Endothelial cell of umbilical vein (primary cell): ENCODE results near the gene B4GALT7. TPM values are rescaled to one million over a fixed set of nuclear protein-coding genes. Genes with fewer than 3 reads are reported as not detected.

ENCODE experiments used
- BruUV-seq: library from RNA; stranded (reverse); fragments of 400-500 nt; replicated peaks from 2 replicates; lab custom pipeline; 2021; lab: Mats Ljungman, UMichigan
- CTCF ChIA-PET: fragments of 300-600, 350-600 bp; sonication (Branson Sonifier 250); formaldehyde crosslinking; loops from one replicate; lab custom pipeline; 2021; ENCODE audit warnings: antibody characterized with exemption, inconsistent platforms; lab: Charles Lee
- POLR2A ChIA-PET: fragments of 300-600, 350-600 bp; sonication (Branson Sonifier 250); formaldehyde crosslinking; loops from one replicate; lab custom pipeline; 2021; ENCODE audit warnings: antibody characterized with exemption, inconsistent platforms; lab: Charles Lee
- DNase-seq: peaks from one replicate; pipeline ENCODE4 v3.0.0-alpha.2; 2011; ENCODE audit warnings: low read depth, low spot score
- FAIRE-seq: peaks from 2 replicates; lab custom pipeline; 2011; peaks lifted over from hg19 to GRCh38; lab: Jason Lieb, UNC
- H2AFZ ChIP-seq: 2 replicates; pipeline ENCODE4 v1.6.0; 2012; ENCODE audit warnings: low read depth, low read length, control low read depth, inconsistent platforms
- H3K27ac ChIP-seq: 2 replicates; pipeline ENCODE4 v1.5.1; 2011; ENCODE audit warnings: low read depth, mild to moderate bottlenecking, control low read depth, low read length, moderate library complexity; ENCODE audit not compliant: insufficient read depth
- H3K27me3 ChIP-seq, 2 experiments: 2 replicates each; pipeline versions ENCODE4 v1.6.0 to v1.6.1; 2011; ENCODE audit warnings: low read length in 2 of 2, mixed read lengths in 1 of 2; ENCODE audit not compliant: control insufficient read depth in 2 of 2, insufficient read depth in 2 of 2
- H3K36me3 ChIP-seq, 2 experiments: 2 replicates in 1 of 2; 3 replicates in 1 of 2; pipeline ENCODE4 v1.5.1; 2011; ENCODE audit warnings: low read length in 2 of 2, mild to moderate bottlenecking in 1 of 2, moderate library complexity in 1 of 2; ENCODE audit not compliant: control insufficient read depth in 2 of 2, insufficient read depth in 2 of 2; ENCODE audit errors: extremely low read depth in 1 of 2
- H3K4me1 ChIP-seq: 3 replicates; pipeline ENCODE4 v1.5.1; 2011; ENCODE audit warnings: mild to moderate bottlenecking, low read length; ENCODE audit not compliant: control insufficient read depth, insufficient read depth; ENCODE audit errors: extremely low read depth
- H3K4me2 ChIP-seq: 2 replicates; pipeline ENCODE4 v1.6.1; 2011; ENCODE audit warnings: low read length, control low read depth, mixed read lengths; ENCODE audit not compliant: insufficient read depth
- H3K4me3 ChIP-seq, 3 experiments: fragments of 200-600 bp in 1 of 3; sonication (generic), shearing (Covaris generic) in 1 of 3; replicated peaks in 1 of 3; 2 replicates each; pipeline ENCODE4 v1.5.1; 2011 to 2016; ENCODE audit warnings: control low read depth in 3 of 3, low read length in 3 of 3, mild to moderate bottlenecking in 2 of 3, inconsistent platforms in 1 of 3, low read depth in 1 of 3, moderate library complexity in 1 of 3; ENCODE audit not compliant: insufficient read depth in 1 of 3
- H3K79me2 ChIP-seq: 2 replicates; pipeline ENCODE4 v1.6.0; 2012; ENCODE audit warnings: low read length, inconsistent platforms; ENCODE audit not compliant: control insufficient read depth, insufficient read depth
- H3K9ac ChIP-seq: replicated peaks from 2 replicates; pipeline ENCODE3; 2011; ENCODE audit warnings: low read length, control low read depth; ENCODE audit not compliant: insufficient read depth; ENCODE audit errors: extremely low read depth
- H3K9me1 ChIP-seq: replicated peaks from 3 replicates; pipeline ENCODE4 v1.6.0; 2011; ENCODE audit warnings: mild to moderate bottlenecking, low read length; ENCODE audit not compliant: control insufficient read depth, insufficient read depth; ENCODE audit errors: extremely low read depth
- H3K9me3 ChIP-seq: replicated peaks from 2 replicates; pipeline ENCODE4 v1.5.1; 2012; ENCODE audit warnings: low read length, inconsistent platforms; ENCODE audit not compliant: control insufficient read depth, insufficient read depth
- H4K20me1 ChIP-seq: replicated peaks from 2 replicates; pipeline ENCODE3; 2011; ENCODE audit warnings: mild to moderate bottlenecking, low read length; ENCODE audit not compliant: control insufficient read depth, insufficient read depth; ENCODE audit errors: extremely low read depth
- EZH2 ChIP-seq: IDR thresholded peaks from 2 replicates; pipeline ENCODE4 v1.6.1; 2012; ENCODE audit warnings: borderline replicate concordance, low read depth, mild to moderate bottlenecking, moderate library complexity, low read length, inconsistent platforms; ENCODE audit not compliant: severe bottlenecking
- JUN ChIP-seq: IDR thresholded peaks from 2 replicates; pipeline ENCODE4 v1.6.1; 2011; ENCODE audit warnings: borderline replicate concordance, low read depth; ENCODE audit not compliant: insufficient read length, insufficient read depth
- MYC ChIP-seq: IDR thresholded peaks from one replicate; pipeline ENCODE4 v1.6.1; 2011; ENCODE audit warnings: mild to moderate bottlenecking, low read depth, low read length
- POLR2A ChIP-seq: IDR thresholded peaks from 2 replicates; pipeline ENCODE4 v1.6.1; 2012; ENCODE audit warnings: low read depth, mild to moderate bottlenecking, control low read depth, low read length
- POLR2AphosphoS5 ChIP-seq: IDR thresholded peaks from 2 replicates; pipeline ENCODE4 v1.6.1; 2012; ENCODE audit warnings: low read depth, mild to moderate bottlenecking, control low read depth, low read length, moderate library complexity; ENCODE audit not compliant: insufficient read depth
- dilution Hi-C: fragments of 300-500 bp; cut with MboI; formaldehyde crosslinking; loops from one replicate; pipeline ENCODE4 v1.15.0; 2019; ENCODE audit warnings: low sequenced_read_pairs; ENCODE audit not compliant: extremely low pct_ligation_motif_present
- intact Hi-C: fragments of 100-400 bp; cut with micrococcal nuclease; formaldehyde crosslinking; loops from one replicate; pipeline ENCODE4 v1.10.0; 2022
- polyA plus RNA-seq, 4 experiments: library from polyadenylated mRNA; depleted of rRNA in 3 of 4; stranded (reverse) in 3 of 4; unstranded in 1 of 4; fragments of >200 nt; gene quantifications; 2 replicates each; pipeline versions ENCODE4 v1.2.1 to v1.2.3, GENCODE V29; 2011 to 2012; ENCODE audit warnings: missing spikeins in 1 of 4
- total RNA-seq: library from RNA; stranded (reverse); gene quantifications from 2 replicates; pipeline ENCODE4 v1.2.3, GENCODE V29; 2021
- TF ChIP-seq, protein P1 (sequence below), 2 donors: IDR thresholded peaks; 1 replicate in 1 of 2; 2 replicates in 1 of 2; pipeline ENCODE4 v1.5.1; 2011; ENCODE audit warnings: low read length in 2 of 2, mild to moderate bottlenecking in 2 of 2, moderate library complexity in 2 of 2, control low read depth in 1 of 2, inconsistent platforms in 1 of 2, low read depth in 1 of 2; ENCODE audit not compliant: insufficient read depth in 1 of 2; ENCODE audit errors: extremely low read depth in 1 of 2
- TF ChIP-seq, protein P2 (sequence below): IDR thresholded peaks from 2 replicates; pipeline ENCODE4 v1.6.1; 2011; ENCODE audit not compliant: insufficient read depth, insufficient read length

The B4GALT7 gene
- total and polyA plus RNA-seq, 2 donors (not counting 3 experiments of a cell fraction or from before 2014, with no cell fraction given) = 35.1 to 78.9 TPM

DNA sequence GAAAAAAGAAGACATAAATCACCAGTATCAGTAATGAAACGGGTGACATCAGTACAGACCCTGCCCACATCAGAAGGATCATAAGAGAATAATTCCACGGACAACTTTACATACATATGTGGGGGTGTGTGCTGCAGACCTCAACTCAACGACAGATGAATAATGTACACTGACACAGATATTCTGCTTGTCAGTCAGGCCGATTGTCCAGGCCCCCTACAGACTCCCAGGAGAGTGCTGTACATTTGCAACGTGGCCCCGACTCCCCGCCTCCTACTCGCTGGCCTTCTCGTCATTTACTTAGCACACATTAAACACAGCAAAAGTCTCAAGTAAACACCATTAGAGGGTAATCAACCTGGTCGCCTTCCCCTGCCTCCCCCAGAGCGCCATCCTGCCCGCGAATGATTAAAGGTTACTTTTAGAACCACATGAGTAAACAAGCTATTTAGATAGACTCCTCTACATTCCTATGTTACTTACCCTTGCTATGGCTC lies 11.5 kb upstream of the B4GALT7 start:
- peak; percentile 52 for TF ChIP-seq EZH2
- TF ChIP-seq, protein P1, sequence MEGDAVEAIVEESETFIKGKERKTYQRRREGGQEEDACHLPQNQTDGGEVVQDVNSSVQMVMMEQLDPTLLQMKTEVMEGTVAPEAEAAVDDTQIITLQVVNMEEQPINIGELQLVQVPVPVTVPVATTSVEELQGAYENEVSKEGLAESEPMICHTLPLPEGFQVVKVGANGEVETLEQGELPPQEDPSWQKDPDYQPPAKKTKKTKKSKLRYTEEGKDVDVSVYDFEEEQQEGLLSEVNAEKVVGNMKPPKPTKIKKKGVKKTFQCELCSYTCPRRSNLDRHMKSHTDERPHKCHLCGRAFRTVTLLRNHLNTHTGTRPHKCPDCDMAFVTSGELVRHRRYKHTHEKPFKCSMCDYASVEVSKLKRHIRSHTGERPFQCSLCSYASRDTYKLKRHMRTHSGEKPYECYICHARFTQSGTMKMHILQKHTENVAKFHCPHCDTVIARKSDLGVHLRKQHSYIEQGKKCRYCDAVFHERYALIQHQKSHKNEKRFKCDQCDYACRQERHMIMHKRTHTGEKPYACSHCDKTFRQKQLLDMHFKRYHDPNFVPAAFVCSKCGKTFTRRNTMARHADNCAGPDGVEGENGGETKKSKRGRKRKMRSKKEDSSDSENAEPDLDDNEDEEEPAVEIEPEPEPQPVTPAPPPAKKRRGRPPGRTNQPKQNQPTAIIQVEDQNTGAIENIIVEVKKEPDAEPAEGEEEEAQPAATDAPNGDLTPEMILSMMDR (IDR thresholded peaks at IDR 0.05; ENCODE audit: extremely low read depth in 1 of 2, insufficient read depth in 1 of 2, low read depth in 1 of 2, low read length in 2 of 2) = no peak
- CTCF ChIA-PET = no interaction called here
- Histone ChIP-seq H3K27me3 (peaks cover 22 to 42% of the 10 kb centered on the region in 2 experiments), H3K4me1 (peaks cover 8% of the 10 kb centered on the region), H3K79me2 (peaks cover 14% of the 10 kb centered on the region), H3K9me1 (no peaks in the 10 kb centered on the region), H3K4me2 (no peak overlapping the region), H3K27ac (no peak overlapping the region), H2AFZ (no peak overlapping the region), H3K4me3 (no peak overlapping the region), H4K20me1 (no peaks in the 10 kb centered on the region), H3K9ac (no peak overlapping the region), H3K9me3 (no peaks in the 10 kb centered on the region), H3K36me3 (peaks cover 0 to 2% of the 10 kb centered on the region in 2 experiments)
- DNase-seq (no peak), FAIRE-seq (no peak)
- intact Hi-C loops = no loop called here
- no TSS peak for BruUV-seq
- POLR2A ChIA-PET = no interaction called here
- dilution Hi-C loops = no loop called here

DNA sequence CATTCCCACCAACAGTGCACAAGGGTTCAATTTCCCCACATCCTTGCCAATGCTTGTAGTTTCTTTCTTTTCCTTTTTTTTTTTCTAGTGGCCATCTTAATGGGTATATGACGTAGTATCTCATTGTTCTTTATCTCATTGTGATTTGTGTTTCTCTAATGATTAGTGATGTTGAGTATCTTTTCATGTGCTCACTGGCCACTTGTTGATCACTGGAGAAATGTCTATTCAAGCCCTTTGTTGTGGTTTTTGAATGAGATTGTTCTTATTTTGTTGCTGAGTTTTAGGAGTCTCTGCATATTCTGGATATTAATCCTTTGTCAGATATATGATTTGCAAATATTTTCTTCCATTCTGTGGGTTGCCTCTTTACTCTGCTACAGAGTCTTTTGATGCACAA lies 9.5 kb upstream of the B4GALT7 start:
- no peak overlapping the region for H3K9ac ChIP-seq
- BruUV-seq = no TSS peak
- FAIRE-seq = no peak
- dilution Hi-C loops = no loop called here
- peaks cover 23% of the 10 kb centered on the region for H3K79me2 ChIP-seq
- H4K20me1 ChIP-seq = no peaks in the 10 kb centered on the region
- no peak overlapping the region for H3K4me3 ChIP-seq
- no peak overlapping the region for H3K27ac ChIP-seq
- peaks cover 16 to 33% of the 10 kb centered on the region in 2 experiments for H3K27me3 ChIP-seq
- no peaks in the 10 kb centered on the region for H3K9me3 ChIP-seq
- H3K9me1 ChIP-seq = no peaks in the 10 kb centered on the region
- H3K4me1 ChIP-seq = peaks cover 9% of the 10 kb centered on the region
- POLR2A ChIA-PET = no interaction called here
- no peak overlapping the region for H2AFZ ChIP-seq
- peaks cover 12 to 20% of the 10 kb centered on the region in 2 experiments for H3K36me3 ChIP-seq
- no peak for DNase-seq
- TF ChIP-seq JUN (no peak), EZH2 (no peak), MYC (no peak), POLR2A (no peak), POLR2AphosphoS5 (no peak)
- TF ChIP-seq, protein P2, sequence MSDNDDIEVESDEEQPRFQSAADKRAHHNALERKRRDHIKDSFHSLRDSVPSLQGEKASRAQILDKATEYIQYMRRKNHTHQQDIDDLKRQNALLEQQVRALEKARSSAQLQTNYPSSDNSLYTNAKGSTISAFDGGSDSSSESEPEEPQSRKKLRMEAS = no peak
- CTCF ChIA-PET = no interaction called here
- intact Hi-C loops = loop anchor here (5.0 to 10.0 kb wide), 2 partner anchors 38 to 1206 kb away; partner anchors contain the start of genes FAM193B, HIGD2A and NOP16
- no peak overlapping the region for H3K4me2 ChIP-seq
